ENCODE measurements around the gene KCNAB2.

The KCNAB2 gene

DNA sequence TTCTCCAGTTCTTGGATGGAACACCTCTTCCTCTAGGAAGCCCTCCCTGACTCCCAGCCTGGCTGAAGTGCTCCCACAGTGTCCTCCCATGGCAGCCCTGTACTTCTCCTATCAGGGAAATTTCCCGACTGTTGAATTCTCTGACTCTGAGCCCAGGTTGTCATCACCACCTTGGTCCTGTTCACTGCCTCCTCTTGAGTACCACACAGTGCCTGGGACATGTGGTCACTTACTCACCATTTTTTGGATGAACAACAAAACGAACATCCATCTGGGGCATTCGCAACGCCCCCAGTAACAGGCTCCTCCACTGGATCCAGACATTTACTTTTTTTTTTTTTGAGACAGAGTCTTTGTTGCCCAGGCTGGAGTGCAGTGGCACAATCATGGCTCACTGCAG lies 97.0 kb downstream of the KCNAB2 start:
- DNase-seq (ENCODE audit: low read depth), result no peak
- TF ChIP-seq, protein P1, sequence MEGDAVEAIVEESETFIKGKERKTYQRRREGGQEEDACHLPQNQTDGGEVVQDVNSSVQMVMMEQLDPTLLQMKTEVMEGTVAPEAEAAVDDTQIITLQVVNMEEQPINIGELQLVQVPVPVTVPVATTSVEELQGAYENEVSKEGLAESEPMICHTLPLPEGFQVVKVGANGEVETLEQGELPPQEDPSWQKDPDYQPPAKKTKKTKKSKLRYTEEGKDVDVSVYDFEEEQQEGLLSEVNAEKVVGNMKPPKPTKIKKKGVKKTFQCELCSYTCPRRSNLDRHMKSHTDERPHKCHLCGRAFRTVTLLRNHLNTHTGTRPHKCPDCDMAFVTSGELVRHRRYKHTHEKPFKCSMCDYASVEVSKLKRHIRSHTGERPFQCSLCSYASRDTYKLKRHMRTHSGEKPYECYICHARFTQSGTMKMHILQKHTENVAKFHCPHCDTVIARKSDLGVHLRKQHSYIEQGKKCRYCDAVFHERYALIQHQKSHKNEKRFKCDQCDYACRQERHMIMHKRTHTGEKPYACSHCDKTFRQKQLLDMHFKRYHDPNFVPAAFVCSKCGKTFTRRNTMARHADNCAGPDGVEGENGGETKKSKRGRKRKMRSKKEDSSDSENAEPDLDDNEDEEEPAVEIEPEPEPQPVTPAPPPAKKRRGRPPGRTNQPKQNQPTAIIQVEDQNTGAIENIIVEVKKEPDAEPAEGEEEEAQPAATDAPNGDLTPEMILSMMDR (IDR thresholded peaks at IDR 0.05; ENCODE audit: insufficient read depth, low read depth, low read length, missing control alignments), result no peak
- H3K4me3 ChIP-seq (ENCODE audit: low read depth, low read length), result no peak overlapping the region

DNA sequence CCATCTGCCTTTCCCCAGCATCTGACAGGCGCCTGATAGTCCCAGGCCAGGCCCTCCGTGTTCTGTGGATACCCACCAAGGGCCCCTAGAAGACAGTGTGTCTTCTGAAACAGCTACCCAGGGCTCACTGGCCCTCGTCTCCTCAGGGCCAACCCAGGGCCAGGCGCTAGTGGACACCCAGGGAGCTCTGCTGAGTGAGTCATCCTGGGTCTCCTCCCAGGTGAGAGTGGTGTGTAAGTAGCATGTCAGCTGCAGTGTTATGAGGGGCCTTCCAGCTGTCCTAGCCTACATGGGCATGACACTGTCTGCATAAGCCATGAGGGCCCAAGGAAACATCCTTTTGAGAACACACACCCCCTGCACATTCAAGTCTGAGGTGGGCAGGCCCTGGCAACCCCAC lies 97.7 kb downstream of the KCNAB2 start:
- DNase-seq (ENCODE audit: low read depth), result no peak
- TF ChIP-seq, protein P1 (IDR thresholded peaks at IDR 0.05; ENCODE audit: insufficient read depth, low read depth, low read length, missing control alignments), result no peak
- H3K4me3 ChIP-seq (ENCODE audit: low read depth, low read length), result no peak overlapping the region

DNA sequence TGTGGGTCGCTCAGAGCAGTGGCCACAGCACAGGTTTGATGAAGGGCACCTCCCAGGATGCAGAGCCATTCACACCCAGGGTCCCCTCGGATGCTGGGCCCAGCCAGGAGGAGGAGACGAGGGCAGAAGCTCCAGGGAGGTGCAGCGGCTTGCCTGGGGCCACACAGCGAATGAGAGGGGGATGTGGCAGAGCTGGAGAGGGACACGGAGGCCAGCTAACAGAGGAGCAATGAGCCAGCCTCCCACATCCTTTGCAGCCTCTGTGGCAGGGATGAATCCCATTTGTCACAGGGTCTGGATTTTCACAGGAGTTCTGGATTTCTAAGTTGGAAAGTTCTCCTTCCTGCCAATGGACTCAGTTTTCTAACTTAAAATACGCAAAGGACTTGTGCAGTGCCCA lies 98.5 kb downstream of the KCNAB2 start:
- TF ChIP-seq, protein P1 (IDR thresholded peaks at IDR 0.05; ENCODE audit: insufficient read depth, low read depth, low read length, missing control alignments), result no peak

DNA sequence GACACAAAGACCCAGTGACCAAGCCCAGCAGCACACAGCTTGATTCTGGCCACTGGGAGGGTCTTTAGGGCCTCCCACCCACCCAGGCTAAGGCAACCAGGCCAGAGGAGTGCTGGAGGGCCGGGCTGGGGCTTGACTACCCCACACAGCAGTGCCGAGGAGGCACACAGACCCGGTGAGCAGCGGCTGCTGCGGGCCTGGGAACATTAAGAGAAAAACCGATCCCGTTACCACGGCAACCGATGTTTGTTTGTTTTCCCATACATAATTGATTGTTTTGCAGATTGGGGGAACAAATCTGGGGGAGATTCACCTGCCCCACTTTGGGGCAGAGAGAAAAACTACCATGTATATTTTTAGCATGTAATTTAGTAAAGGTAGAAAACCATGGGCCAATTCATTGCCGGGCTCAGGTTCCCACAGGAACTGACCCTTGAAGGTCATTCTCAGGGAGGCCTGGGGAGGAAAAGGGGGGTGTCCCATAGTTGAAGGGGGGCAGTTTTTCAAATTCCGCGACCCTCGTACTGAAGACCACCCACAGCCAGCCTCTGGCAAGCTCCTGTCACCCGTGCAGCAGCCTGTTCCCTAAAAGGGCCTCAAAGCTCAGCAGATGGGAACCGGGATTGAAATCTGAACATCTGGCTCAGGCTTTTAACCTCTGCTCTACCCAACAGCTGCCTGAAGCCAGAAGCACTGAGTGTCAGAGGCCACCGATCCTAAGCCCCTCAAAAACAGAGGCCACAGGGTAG lies 99.1 kb downstream of the KCNAB2 start:
- no peak overlapping the region for H3K4me3 ChIP-seq (ENCODE audit: low read depth, low read length)
- DNase-seq (ENCODE audit: low read depth), result no peak
- TF ChIP-seq, protein P1 (IDR thresholded peaks at IDR 0.05; ENCODE audit: insufficient read depth, low read depth, low read length, missing control alignments), result no peak

More for the DNA sequence above, 98.5 kb downstream of the KCNAB2 start:
- no peak for DNase-seq (ENCODE audit: low read depth)
- H3K4me3 ChIP-seq (ENCODE audit: low read depth, low read length), result no peak overlapping the region

- DNase-seq (ENCODE audit: low read depth), result no peak
- TF ChIP-seq, protein P1 (IDR thresholded peaks at IDR 0.05; ENCODE audit: insufficient read depth, low read depth, low read length, missing control alignments), result no peak
- no peak overlapping the region for H3K4me3 ChIP-seq (ENCODE audit: low read depth, low read length)
Observed at GRCh38 chr1:6145396-6145750, 99.7 kb downstream of the KCNAB2 start.

GRCh38 chr1:6145864-6146410 lies 100.2 kb downstream of the KCNAB2 start:
- TF ChIP-seq, protein P1 (IDR thresholded peaks at IDR 0.05; ENCODE audit: insufficient read depth, low read depth, low read length, missing control alignments), result no peak
- no peak for DNase-seq (ENCODE audit: low read depth)
- no peak overlapping the region for H3K4me3 ChIP-seq (ENCODE audit: low read depth, low read length)
